ENCODE measurements around the gene ZNF365. TPM values are rescaled to one million over a fixed set of nuclear protein-coding genes. Genes with fewer than 3 reads are reported as not detected.

ZNF365 gene
- total and polyA plus RNA-seq, 2 of the 8 experiments (the other 6 are each of a cell fraction or from before 2014, with no cell fraction given), result 0.41 to 0.43 TPM

GRCh38 chr10:62394556-62395018 lies 20.4 kb downstream of the ZNF365 start:
- no peak overlapping the region for H3K9ac ChIP-seq (replicated peaks in 1 of 4; ENCODE audit: extremely low read depth in 1 of 4, low read depth in 3 of 4, low read length in 3 of 4)
- no peak for FAIRE-seq
- no peak overlapping the region for H4K91ac ChIP-seq (replicated peaks; ENCODE audit: insufficient read length, low read length)
- no peak overlapping the region for H4K8ac ChIP-seq (ENCODE audit: extremely low read depth, insufficient read depth, low read length)
- no peaks in the 10 kb centered on the region for H3K36me3 ChIP-seq (ENCODE audit: control insufficient read depth in 2 of 4, insufficient read depth in 4 of 4, low read length in 3 of 4)
- H3K23ac ChIP-seq (ENCODE audit: insufficient read length), result no peak overlapping the region
- H3K27ac ChIP-seq (ENCODE audit: low read depth, low read length), result no peak overlapping the region
- H3K79me2 ChIP-seq (ENCODE audit: control insufficient read depth in 1 of 2, insufficient read depth in 2 of 2, low read length in 2 of 2), result no peaks in the 10 kb centered on the region
- no peaks in the 10 kb centered on the region for H3K9me3 ChIP-seq (ENCODE audit: insufficient read depth in 2 of 2, low read depth in 1 of 2, low read length in 1 of 2)
- H2BK15ac ChIP-seq (ENCODE audit: low read length), result no peak overlapping the region
- no peak overlapping the region for H2BK12ac ChIP-seq (ENCODE audit: low read depth, low read length)
- peaks cover 0 to 2% (median 0%) of the 10 kb centered on the region in 4 experiments; a peak in 1 of 7 replicates for H3K27me3 ChIP-seq (replicated peaks in 1 of 4; ENCODE audit: control insufficient read depth in 3 of 4, extremely low read depth in 1 of 4, insufficient read depth in 3 of 4, low read length in 3 of 4)
- H4K5ac ChIP-seq (ENCODE audit: insufficient read length, low read depth, low read length), result no peak overlapping the region
- no peak overlapping the region for H3K14ac ChIP-seq (ENCODE audit: insufficient read length)
- TF ChIP-seq TAF7 (optimal IDR thresholded peaks at IDR 0.05; ENCODE audit: borderline replicate concordance, low read depth, low read length), result no peak
- no peak for TF ChIP-seq CHD1 (IDR thresholded peaks at IDR 0.05; ENCODE audit: low read depth, low read length)
- TF ChIP-seq ATF2 (IDR thresholded peaks at IDR 0.05; ENCODE audit: low read length), result no peak
- TF ChIP-seq PHF8 (conservative IDR thresholded peaks at IDR 0.05; ENCODE audit: low read depth, low read length), result no peak
- ChIA-PET POLR2A (ENCODE audit: partially characterized antibody) (no interaction called here), CTCF (ENCODE audit: partially characterized antibody) (no interaction called here)
- peaks cover 0 to 4% (median 0%) of the 10 kb centered on the region in 4 experiments; a peak in 1 of 7 replicates for H3K4me1 ChIP-seq (replicated peaks in 1 of 4; ENCODE audit: control insufficient read depth in 3 of 4, insufficient read depth in 4 of 4, low read length in 3 of 4)
- H2AK5ac ChIP-seq (ENCODE audit: low read depth, low read length), result no peak overlapping the region
- no peak overlapping the region for H2BK5ac ChIP-seq (ENCODE audit: low read depth, low read length)
- H2BK20ac ChIP-seq (ENCODE audit: low read length), result no peak overlapping the region
- no peaks in the 10 kb centered on the region for H3K79me1 ChIP-seq (ENCODE audit: low read depth, low read length)
- no peak overlapping the region for H2BK120ac ChIP-seq (replicated peaks; ENCODE audit: low read depth, low read length)
- 82% methylated on average over 2 of the region's 2 CpGs; no CpG with 5 or more reads in 1 of the 2 experiments for WGBS, 2 experiments (ENCODE audit: extremely low coverage in 1 of 2, insufficient coverage in 1 of 2, insufficient read length in 1 of 2, insufficient replicate concordance in 2 of 2, low coverage in 1 of 2, low lambda C conversion rate in 2 of 2, missing lambda C conversion rate in 1 of 2)
- no peaks in the 10 kb centered on the region for H4K20me1 ChIP-seq (replicated peaks in 1 of 2; ENCODE audit: control insufficient read depth in 1 of 2, insufficient read depth in 2 of 2, low read length in 2 of 2)
- no peak overlapping the region for H3K4me3 ChIP-seq (ENCODE audit: extremely low read depth in 1 of 4, insufficient read depth in 2 of 4, low read depth in 3 of 4, low read length in 4 of 4)
- no peak overlapping the region for H3K56ac ChIP-seq (replicated peaks; ENCODE audit: insufficient read length, low read depth, low read length)
- no peak overlapping the region for H3K18ac ChIP-seq (ENCODE audit: extremely low read depth, low read length)
- no peak for DNase-seq (ENCODE audit: low read depth in 1 of 2, low spot score in 2 of 2)
- no peaks in the 10 kb centered on the region for H3K23me2 ChIP-seq (ENCODE audit: low read depth, low read length)
- no peak overlapping the region for H3K4me2 ChIP-seq (ENCODE audit: insufficient read depth in 1 of 2, low read depth in 2 of 2, low read length in 2 of 2)
- no peak overlapping the region for H3K4ac ChIP-seq (replicated peaks; ENCODE audit: insufficient read length, low read depth, low read length)
- H2AFZ ChIP-seq (ENCODE audit: low read length), result no peak overlapping the region

All from H1 (cell line).